ENCODE results near the gene SPATA2L. TPM values are rescaled to one million over a fixed set of nuclear protein-coding genes. Genes with fewer than 3 reads are reported as not detected.
"Not testable (repeated sequence)": the region's sequence is repeated elsewhere in the genome, so short reads cannot be mapped to it uniquely, and the experiment has no call there.

SPATA2L gene
- total RNA-seq, 4 donors from 2014 or later, result 6.1 to 26.1 (median 8.9) TPM

DNA sequence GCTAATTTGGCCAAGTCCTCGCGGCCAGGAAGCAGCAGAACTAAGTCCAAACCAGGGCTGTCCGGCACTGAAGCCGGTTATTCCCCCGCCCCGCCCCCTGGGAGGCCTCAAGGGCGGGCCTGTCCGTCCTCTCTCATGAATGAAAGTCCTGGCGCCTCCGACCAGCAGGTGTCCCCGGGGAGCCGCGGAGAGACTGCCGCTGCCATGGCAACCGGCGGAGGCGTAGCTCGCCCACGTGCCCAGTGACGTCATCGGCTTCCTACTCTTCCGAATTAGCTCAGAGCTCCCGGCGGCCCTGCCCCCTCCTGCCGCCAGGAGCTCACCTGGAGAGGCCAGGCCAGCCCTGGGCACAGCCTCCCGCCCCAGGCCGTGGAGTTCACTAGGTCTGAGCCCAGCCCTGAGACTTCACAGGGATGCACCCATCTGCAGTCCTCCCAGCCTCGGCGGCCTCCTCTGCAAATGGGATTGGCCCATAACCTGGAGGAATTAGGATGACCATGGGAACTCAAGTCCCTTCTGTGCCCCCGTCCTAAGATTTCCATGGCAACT is 1.3 kb downstream of the SPATA2L start:
- peak overlapping the region; percentile 89 to 94 (median 92) for H3K27ac ChIP-seq
- H3K36me3 ChIP-seq, result peaks cover 0 to 30% (median 0%) of the 10 kb centered on the region in 3 donors
- no peaks in the 10 kb centered on the region for H3K9me3 ChIP-seq
- TF ChIP-seq, protein P1, sequence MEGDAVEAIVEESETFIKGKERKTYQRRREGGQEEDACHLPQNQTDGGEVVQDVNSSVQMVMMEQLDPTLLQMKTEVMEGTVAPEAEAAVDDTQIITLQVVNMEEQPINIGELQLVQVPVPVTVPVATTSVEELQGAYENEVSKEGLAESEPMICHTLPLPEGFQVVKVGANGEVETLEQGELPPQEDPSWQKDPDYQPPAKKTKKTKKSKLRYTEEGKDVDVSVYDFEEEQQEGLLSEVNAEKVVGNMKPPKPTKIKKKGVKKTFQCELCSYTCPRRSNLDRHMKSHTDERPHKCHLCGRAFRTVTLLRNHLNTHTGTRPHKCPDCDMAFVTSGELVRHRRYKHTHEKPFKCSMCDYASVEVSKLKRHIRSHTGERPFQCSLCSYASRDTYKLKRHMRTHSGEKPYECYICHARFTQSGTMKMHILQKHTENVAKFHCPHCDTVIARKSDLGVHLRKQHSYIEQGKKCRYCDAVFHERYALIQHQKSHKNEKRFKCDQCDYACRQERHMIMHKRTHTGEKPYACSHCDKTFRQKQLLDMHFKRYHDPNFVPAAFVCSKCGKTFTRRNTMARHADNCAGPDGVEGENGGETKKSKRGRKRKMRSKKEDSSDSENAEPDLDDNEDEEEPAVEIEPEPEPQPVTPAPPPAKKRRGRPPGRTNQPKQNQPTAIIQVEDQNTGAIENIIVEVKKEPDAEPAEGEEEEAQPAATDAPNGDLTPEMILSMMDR (IDR thresholded peaks at IDR 0.05), result peak; percentile 67 to 94 (median 90)
- TF ChIP-seq POLR2A (IDR thresholded peaks at IDR 0.05), result peak in 1 of 4 donors; percentile 36
- intact Hi-C loops (cut with DNase I), result loop anchor here (10.0 kb wide), 1 partner anchor 95 kb away; no protein-coding TSS in a partner anchor
- peaks cover 12 to 36% (median 20%) of the 10 kb centered on the region in 3 donors for H3K4me1 ChIP-seq
- peak; percentile 89 for DNase-seq
- H3K27me3 ChIP-seq, result peaks cover 0 to 18% (median 0%) of the 10 kb centered on the region in 4 donors
- 0% methylated on average over 18 of the region's 30 CpGs; no CpG with 5 or more reads in 1 of the 2 donors for WGBS, 2 donors
- peak overlapping the region; percentile 64 to 78 (median 71) for H3K4me3 ChIP-seq

DNA sequence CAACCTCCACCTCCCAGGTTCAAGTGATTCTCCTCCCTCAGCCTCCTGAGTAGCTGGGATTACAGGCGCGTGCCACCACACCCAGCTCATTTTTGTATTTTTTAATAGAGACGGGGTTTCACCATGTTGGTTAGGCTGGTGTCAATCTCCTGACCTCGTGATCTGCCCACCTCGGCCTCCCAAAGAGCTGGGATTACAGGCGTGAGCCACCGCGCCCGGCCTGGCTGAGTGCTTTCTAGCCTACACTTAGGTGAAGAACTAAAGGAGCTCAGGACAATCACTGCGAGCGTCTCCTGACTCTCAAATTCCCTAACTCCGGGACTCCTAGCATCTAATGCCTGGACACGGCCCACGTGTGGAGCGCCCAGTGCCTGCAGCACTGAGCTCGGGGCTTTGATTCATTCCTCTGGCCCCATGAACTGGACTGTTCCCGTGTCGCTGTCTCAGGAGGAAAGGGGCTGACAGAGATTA is 1.8 kb downstream of the SPATA2L start:
- Histone ChIP-seq H3K36me3 (peaks cover 0 to 35% (median 0%) of the 10 kb centered on the region in 3 donors), H3K4me3 (peak overlapping the region in 3 of 4 donors; percentile 68 to 78 (median 74)), H3K4me1 (peaks cover 12 to 36% (median 20%) of the 10 kb centered on the region in 3 donors), H3K27ac (peak overlapping the region; percentile 19 to 94 (median 90)), H3K27me3 (peaks cover 0 to 14% (median 0%) of the 10 kb centered on the region in 4 donors)
- not testable (repeated sequence) for H3K9me3 ChIP-seq, DNase-seq
- intact Hi-C loops (cut with DNase I), result loop anchor here (10.0 kb wide), 1 partner anchor 95 kb away; no protein-coding TSS in a partner anchor
- WGBS, 2 donors, result 58 to 81% methylated on average over 9 to 14 of the region's 18 CpGs

DNA sequence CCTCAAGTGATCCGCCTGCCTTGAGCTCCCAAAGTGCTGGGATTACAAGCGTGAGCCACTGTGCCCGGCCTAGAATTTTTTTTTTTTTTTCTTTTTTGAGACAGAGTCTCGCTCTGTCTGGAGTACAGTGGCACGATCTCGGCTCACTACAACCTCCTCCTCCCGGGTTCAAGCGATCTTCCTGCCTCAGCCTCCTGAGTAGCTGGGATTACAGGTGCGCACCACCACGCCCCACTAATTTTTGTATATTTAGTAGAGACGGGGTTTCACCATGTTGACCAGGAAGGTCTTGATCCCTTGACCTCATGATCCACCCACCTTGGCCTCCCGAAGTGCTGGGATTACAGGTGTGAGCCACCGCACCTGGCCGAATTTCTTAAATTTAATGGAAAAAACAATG is 2.8 kb downstream of the SPATA2L start:
- H3K9me3 ChIP-seq; DNase-seq; H3K27me3 ChIP-seq; intact Hi-C loops (cut with DNase I); H3K4me3 ChIP-seq; H3K27ac ChIP-seq: not testable (repeated sequence)
- Histone ChIP-seq H3K36me3 (peaks cover 7 to 44% (median 7%) of the 10 kb centered on the region in 3 donors), H3K4me1 (peaks cover 12 to 36% (median 20%) of the 10 kb centered on the region in 3 donors)
- 96% methylated on average over 13 to 14 of the region's 14 CpGs for WGBS, 2 donors

DNA sequence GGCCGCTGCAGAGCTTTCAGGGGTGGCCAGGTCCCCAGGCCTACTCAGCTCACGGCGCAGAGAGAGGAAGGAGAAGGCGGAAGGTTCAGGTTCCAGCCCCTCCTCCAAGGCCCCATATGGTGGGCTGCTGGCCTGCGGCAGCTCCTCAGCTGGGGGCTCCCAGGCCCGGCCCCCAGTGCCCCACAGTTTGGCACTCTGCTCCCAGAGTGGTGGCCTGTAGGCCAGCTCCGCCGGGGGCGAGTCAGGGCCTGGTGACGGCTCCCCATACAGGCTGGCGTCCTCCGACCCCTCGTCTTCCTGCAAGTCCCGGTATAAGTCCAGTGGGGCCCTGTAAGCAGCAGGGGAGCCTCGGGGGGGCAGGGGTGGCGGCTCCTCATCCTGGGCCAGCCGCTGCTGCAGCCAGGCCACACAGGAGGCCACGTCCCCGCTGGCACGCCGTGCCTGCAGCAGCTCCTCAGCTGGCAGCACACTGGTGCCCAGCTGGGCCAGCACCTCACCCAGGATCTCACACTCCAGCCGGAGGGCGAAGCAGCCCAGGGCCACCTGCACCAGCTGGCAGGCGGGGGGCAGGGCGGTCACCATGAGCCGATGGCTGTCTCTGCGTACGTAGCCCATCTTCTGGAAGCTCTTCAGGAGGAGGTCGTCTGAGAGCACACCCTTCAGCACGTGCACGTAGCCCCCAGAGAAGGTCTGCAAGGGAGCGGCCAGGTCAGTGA is 3.7 kb downstream of the SPATA2L start:
- peaks cover 0 to 4% (median 0%) of the 10 kb centered on the region in 4 donors for H3K27me3 ChIP-seq
- WGBS, 2 donors, result 83 to 100% methylated on average over 3 to 7 of the region's 32 CpGs
- H3K4me3 ChIP-seq, result no peak overlapping the region
- intact Hi-C loops (cut with DNase I), result no loop called here
- peaks cover 12 to 36% (median 20%) of the 10 kb centered on the region in 3 donors for H3K4me1 ChIP-seq
- H3K36me3 ChIP-seq, result peaks cover 10 to 54% (median 15%) of the 10 kb centered on the region in 3 donors
- no peaks in the 10 kb centered on the region for H3K9me3 ChIP-seq
- no peak for TF ChIP-seq POLR2A (IDR thresholded peaks at IDR 0.05)
- TF ChIP-seq, protein P1 (IDR thresholded peaks at IDR 0.05), result no peak
- no peak overlapping the region for H3K27ac ChIP-seq
- DNase-seq, result no peak

DNA sequence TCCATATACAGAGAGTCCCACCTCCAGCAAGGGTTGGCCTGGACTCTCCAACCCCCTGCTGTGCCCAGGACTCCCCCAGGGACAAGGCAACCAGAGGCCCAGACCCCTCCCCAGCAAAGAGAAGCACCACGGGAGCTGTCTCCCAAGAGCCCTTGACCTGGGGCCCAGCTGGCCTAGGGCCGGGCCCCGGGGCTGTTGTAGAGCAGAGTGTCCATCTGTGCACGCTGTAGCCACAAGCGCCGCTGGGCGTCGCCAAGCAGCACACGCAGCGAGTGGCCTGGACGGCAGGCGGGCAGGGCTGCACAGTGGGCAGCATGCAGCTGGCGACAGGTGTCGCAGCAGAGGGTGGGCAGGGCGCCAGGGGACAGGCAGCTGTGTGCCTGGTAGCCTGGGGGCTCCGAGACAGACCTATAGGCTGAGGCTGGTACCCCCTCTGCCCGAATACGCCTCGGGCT is 4.3 kb downstream of the SPATA2L start:
- peaks cover 10 to 60% (median 18%) of the 10 kb centered on the region in 3 donors for H3K36me3 ChIP-seq
- DNase-seq, result no peak
- no peak overlapping the region for H3K27ac ChIP-seq
- WGBS, 2 donors, result 85% methylated on average over 4 of the region's 19 CpGs; no CpG with 5 or more reads in 1 of the 2 donors
- TF ChIP-seq POLR2A (IDR thresholded peaks at IDR 0.05), result no peak
- TF ChIP-seq, protein P1 (IDR thresholded peaks at IDR 0.05), result no peak
- H3K4me1 ChIP-seq, result peaks cover 12 to 31% (median 20%) of the 10 kb centered on the region in 3 donors
- intact Hi-C loops (cut with DNase I), result no loop called here
- peaks cover 0 to 4% (median 0%) of the 10 kb centered on the region in 4 donors for H3K27me3 ChIP-seq
- no peaks in the 10 kb centered on the region for H3K9me3 ChIP-seq
- H3K4me3 ChIP-seq, result no peak overlapping the region

Measured in esophagus squamous epithelium (tissue), 5 donors.